HG03159 (cell line): ENCODE measurements around the gene OTX2.

ENCODE experiments used
- ATAC-seq: cut with Tn5 transposase; IDR thresholded peaks from one replicate; pipeline ENCODE4 v1.9.1; 2021; ENCODE audit warnings: mild to moderate bottlenecking, moderate library complexity; ENCODE audit not compliant: unreplicated experiment

The OTX2 gene

DNA sequence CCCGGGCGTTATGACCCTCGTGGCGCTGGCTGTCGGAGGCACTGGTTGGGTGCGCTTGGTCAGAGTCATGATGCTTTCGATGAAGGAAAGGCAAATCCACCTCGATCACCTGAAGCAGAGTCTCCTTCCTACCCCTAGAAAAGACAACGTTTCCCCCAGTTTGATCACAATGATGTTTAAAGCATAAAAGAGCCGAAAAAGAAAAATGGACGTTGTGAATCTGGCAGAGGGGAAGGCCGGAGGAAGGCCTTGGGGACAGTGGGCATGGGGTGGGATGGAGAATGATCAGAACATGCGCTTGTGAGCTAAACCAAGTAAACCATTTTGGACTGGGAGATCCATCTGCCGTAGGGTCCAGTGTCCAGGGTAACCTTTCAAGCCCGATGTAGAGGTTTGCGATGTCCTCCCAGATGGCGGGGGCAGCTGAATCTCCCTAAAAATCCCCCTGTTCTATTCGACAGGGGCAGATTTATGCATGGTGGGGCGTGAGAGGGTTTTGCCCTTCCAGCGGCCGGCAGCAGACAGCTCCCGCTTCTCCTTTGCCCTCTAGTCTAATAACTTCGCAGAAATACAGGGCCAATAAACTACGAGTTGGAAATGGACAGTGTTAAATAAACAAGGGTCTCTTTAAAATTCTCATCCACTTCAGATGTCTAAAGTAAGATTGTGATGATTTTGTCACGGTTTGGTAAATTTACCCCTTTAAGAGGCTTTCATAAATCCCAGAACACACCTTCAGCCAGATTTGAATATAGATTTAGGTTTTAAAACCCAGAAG is 2.3 kb upstream of the OTX2 start:
- no peak for ATAC-seq

DNA sequence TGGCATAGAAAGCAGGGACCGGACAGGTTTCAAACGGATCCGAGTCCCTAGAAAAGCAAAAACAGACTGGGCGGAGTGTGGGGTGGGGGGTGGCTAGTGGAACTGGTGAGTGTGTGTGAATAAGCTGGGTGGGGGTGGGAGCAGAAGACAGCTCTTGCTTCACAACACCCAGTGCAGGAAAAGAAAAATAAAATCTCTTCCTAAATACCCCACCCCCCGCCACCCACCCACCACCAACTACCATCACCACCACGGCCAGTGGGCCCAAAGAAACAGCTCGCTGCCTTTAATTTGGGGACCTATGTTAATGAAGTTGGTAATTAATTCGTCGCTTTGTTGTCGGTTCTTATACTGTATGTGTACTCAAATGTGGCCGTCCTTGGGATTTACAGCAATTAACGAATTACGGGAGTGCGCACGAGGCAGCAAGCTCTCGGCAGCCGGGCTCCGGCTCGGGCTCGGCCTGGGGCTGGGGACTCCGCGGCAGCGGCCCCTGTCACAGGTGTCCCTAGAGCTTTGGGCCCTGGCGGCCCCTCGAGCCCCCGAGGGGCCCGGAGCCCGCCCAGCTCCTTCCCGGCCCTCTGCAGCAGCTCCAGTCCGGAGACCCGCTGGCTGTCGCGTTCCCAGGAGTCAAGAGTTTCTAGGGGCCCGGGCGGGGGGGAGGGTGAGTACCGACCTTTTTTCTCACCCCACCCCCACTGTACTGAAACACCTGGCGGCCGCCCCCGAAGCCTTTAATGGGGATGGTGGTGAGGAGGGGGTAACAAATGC is 1.5 kb upstream of the OTX2 start:
- ATAC-seq: no peak

DNA sequence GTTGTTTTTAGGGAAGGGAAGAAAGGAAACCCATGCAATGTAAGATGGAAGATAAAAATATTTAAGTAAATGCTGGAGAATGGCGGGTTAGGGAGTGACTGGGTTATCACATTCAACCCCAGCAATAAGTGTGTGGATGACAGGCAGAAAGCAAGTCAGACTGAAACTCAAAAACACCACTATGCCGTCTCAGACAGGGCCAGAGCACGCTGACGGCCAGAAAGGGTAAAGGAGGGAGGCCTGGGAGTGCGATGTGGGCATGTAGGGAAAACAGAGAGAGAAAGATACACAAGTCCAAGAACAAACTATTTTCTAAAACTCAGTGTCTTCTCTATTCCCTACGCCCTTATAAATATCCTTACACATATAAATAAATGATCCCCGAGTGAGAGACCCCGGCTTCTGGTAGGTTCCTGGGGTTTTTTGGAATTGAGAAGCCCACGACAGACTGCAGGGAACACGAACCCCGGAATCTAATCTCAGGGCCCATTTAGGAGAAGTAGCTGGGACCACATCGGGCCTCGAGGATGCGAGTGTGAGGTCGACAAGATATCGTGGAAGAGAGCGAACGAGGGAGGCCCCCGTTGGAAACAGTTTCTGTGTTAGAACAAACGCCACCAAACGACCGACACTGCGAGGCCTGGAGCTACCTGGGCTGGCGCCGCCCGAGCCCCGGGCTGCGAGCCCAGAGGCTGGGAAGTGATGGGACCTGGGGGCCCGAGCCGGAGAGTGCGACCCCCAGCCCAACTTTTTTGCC is 735 bp upstream of the OTX2 start:
- ATAC-seq: no peak

DNA sequence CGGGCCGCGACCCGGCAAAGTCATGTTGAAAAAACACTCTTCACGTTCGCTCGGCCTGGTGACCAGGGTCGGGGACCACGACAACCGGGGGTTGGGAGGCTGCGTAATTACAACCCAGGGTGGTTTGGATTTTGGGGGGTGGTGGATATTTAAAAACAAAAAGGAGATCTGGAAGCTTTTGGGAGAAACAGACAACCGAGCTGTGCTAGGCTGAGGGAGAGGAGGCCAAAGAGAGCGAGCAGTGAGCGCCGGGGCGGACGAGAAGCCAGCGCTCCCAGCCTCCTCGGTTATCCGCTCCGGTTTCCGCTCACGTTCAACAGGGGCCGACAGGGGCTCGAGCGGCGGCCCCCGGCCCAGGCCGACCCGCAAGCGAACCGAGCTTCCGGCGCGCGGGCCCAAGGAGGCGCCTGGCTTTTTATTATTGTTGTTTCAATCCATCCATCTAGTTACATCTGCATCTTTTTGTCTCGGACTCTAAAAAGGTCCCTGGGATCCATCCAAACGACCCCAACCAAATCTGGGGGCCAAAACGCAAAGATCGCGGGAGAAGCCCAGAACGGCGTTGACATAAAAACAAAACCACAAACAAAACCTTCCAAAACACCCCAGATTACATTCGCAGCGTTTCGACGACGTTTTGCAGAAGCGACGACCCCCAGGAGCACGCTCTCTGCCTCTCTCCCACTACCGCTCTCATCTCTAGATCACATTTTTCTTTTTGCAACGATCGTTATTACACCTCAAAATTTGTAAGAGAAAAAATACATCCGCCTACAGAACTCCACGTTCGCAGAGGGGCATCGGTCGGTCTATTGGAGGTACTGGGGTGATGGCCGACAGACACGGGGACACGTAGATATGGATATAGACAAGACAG is 771 bp downstream of the OTX2 start:
- ATAC-seq: no peak

DNA sequence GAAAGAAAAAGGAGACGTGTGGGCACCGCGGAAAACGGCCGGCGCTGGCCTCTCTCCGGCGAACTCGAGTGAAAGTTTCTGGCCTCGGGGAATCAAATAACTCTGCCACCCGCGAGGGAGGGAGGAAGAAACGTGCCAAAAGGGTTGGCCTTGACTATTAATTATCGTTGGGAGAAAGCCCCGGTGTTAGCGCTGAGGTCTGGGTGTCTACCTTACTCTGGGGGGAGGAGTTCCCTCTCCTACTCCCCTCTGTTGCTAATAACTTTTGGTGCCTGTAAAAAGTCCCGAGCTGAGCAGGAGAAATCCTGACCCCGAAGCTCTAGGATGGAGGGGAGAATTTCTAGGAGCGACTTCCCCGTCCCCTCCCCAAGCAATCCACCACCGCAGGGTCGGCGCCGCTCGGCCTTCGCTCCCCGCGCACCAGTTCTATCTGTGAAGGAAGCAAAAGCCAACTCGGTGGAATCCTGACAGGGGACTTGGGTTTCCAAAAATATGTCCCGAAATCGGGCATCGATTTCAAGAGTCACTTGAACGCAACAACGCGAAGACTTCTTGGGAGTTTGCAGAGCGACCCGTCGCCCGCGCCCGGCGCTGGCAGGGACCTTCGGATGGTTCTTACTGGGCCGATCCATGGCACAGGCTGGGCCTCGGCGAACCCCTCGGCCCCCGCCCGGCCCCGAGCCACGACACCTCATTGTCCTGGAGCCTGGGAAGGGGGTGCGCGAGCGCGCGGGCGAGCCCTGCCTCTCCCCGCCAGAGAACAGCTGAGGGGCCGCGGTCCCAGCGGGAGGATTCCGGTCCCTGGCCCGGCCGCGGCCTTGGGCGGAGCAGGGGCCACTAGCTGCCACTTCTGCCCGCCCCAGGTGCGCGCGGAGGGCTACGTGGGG is 1.7 kb downstream of the OTX2 start:
- ATAC-seq: no peak

DNA sequence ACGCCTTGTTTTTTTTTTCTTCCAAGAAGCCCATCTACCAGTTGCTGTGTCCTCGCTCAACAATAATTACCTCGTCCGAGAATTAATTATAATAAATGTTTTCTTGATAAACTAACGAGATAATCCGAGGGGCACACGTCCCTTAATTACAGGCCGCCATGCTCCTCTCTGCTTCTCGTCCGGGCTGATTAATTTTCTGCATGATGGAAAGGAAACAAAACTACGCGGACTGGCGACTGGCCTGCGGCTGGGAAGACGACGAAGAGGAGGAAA is 2.2 kb downstream of the OTX2 start:
- no peak for ATAC-seq

DNA sequence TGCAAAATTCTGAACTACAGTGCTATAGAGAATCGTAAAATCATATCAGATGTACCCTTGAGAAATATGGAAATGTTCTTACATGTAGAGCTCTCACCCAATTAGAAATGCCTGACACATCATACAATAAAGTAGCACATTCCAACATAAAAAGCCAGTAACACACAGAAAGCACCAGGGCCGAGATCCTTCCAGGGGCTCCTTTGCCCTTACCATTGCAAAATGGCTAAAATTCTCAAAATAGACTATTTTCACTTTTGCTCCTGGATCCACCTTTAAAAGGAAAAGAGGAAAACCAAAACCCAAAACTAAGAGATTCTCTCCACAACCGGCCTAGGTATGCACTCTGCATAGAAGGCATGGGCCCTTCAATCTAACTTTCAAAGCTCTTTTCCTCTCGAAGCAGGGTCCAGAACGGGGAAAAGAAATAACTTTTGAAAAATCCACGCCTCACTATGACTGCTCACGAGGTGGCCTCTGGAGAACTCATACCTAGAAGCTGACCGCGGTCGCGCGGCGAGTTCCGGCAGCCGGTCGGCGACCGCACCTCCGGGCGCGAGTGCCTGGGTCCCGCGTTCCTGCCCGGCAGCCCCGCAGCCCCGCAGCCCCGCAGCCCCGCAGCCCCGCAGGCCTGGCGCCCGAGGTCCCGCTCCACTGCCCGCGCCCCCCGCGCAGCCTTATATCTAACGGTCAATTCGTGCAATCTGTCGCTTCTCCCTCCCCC is 2.7 kb downstream of the OTX2 start:
- no peak for ATAC-seq

DNA sequence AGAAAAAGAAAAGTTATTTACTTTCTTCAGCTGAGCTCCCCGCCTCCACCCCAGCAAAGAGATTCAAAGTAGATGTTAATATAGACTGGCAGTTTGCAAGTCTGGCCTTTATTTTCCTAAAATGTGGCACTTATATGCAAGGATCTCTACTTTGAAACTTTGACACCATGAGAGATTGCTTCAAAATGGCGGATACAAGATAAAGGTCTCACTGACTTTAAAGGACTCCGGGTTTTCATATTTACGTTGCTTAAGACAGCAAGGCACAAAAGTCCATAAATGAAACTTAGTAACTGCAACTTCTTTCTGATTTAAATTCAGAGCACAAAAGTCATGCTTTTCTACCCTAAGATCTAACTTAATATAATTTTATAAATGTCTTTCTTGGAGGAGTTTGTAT is 3.5 kb downstream of the OTX2 start:
- ATAC-seq: no peak

DNA sequence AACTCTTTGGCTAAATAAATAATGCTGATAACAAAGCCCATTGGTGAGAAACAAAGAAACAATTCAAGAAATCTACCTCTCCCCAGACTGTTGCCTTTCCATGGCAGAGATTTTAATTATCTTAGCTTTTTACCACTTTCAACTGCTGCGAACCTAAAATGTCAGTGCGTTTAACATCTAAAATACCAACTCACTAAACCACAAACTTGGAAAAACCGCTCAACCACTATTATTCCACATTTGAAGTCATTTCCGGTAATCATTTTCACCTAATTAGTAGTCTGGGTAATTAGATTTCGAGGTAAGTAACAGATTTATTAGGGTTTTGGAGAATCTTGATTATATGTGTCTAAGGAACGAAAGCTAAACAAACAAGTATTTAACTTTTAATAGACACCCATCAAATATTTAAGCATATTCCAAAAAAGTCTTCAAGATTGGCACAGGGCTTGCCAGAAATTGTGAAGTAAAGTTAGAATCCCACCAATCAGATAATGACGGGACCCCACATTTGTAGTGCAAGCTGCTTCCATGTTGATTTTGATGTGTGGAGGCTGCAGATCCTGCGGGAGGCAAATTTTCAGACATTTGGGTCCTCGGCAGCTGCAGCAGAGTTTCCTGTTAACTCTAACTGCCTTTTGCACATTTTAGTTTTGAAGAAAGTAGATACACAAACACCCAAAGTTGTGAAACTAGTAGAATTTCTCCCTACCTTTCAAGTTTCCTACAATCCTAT is 4.1 kb downstream of the OTX2 start:
- ATAC-seq: no peak

DNA sequence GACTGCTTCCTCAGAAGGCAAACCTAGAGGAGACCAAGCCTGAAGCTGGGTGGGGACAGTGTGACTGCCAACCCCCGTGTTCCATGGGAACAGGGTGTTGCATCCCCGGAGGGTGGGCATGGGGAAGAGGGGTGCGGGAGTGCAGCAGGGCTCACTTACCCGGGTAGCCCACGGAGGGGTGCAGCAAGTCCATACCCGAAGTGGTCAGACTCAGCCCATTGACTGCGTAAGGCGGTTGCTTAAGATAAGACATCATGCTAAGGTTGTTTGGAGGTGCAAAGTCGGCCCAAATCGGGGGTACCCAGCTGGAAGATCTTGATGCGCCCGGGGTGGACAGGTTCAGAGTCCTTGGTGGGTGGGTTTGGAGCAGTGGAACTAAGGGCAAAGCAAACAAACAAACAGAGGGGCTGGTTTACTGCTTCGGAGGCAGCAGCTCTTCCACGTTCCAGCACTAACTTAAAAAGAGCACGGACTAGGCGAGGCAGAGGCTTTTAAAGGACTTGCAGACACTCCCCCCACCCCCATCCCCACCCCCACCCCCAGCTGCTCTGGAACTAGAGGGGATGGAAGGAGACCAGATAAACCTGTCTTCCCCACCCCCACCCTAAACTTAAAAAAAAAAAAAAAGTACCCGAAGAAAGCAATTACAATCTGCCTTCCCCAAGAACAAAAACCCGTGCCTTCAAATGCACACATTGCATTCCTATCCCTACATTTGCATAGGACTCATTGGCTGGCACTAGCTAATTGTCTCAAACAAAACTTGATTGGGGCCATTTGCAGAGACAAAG is 4.9 kb downstream of the OTX2 start:
- no peak for ATAC-seq

DNA sequence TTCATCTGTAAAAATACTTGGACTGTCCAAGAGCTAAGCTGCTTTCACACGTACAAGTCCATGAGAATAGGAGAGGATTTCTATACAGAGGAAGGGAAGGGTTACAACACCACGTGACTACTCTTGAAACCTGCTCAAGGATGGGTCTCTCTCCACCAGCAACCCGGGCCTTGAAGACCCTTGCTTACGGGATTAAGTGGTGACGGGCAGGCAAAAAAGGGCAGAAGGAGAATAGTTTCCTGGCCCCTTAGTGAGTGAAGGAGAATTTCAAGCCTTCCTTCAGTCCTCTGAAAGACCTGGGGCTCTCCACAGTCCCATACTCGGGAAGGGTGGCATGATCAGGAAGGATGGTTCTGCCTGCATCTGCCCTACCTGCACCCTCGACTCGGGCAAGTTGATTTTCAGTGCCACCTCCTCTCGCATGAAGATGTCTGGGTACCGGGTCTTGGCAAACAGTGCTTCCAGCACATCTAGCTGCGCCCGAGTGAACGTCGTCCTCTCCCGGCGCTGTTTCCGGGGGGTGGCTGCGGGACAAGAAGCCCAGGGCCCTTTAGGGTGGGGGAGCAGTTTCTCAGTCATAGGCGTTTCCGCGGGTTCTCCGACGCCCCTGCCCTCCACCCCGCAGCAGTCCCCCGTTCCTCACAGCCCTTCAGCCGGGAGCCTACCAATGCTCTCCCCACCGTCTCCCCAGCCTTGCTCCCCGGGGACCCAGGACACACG is 6.3 kb downstream of the OTX2 start:
- ATAC-seq: no peak

DNA sequence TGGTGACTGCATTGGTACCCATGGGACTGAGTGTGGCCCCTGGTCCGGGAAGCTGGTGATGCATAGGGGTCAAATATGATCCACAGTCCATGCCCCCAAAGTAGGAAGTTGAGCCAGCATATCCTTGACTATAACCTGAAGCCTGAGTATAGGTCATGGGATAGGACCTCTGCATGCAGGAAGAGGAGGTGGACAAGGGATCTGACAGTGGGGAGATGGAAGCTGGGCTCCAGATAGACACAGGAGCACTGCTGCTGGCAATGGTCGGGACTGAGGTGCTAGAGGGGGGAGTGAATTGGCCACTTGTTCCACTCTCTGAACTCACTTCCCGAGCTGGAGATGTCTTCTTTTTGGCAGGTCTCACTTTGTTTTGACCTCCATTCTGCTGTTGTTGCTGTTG is 8.4 kb downstream of the OTX2 start:
- ATAC-seq: no peak

DNA sequence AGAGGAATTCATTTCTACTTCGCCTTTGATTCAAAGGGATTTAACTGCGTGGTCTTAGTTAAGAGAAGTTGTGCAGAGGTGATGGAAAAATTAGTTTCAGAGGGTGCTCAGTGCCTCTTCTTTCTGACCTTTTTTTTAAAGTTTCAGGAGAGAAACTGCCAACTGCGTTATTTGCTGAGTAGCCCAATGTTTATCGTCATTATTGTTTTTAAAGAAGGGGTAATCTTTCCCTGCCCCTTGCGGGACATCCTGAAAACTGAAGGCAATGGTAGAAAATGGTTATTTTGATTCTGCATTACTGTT is 11.0 kb downstream of the OTX2 start:
- no peak for ATAC-seq

DNA sequence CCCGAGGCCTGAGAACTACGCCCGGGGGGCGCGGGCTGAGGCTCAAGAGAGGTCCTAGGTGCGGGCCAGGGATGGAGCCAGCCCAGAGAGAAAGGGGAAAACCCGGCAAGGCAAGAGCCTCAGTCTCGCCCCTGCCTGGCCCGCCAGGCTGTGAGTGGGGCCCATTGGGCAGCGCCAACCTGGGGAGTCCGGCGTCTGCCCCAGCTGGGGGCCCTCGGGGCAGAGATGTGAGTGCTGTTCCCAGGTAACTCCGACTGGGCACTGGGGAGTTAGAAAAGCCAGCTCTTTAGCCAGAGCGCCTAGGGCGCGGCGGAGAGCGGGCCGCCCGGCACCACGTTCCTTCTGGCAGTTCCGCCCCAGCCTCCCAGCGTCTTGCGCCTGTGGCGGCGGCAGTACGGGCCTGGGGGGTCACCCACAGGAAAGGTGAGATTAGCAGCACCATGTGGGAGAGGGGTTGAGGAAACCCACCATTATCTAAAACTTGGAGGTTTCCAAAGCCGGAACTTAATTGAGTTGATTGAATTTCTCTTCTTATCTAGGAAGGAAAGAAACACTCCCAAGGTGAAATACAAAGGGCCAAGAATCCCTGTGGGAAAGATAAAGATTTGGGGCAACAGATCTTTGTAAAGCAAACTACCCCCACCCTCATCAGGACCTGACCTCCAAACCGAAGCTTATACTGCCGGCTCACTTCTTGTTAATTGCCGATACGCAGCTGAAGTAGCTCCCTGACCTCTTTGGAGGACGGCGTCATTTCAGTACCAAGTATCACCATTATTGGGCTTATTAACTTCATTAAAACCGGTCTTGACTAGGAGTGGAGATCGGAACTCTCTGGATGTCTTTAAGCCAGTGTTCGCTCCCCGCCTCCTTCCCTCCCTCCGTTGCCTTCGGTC is 11.6 kb downstream of the OTX2 start:
- ATAC-seq: no peak

DNA sequence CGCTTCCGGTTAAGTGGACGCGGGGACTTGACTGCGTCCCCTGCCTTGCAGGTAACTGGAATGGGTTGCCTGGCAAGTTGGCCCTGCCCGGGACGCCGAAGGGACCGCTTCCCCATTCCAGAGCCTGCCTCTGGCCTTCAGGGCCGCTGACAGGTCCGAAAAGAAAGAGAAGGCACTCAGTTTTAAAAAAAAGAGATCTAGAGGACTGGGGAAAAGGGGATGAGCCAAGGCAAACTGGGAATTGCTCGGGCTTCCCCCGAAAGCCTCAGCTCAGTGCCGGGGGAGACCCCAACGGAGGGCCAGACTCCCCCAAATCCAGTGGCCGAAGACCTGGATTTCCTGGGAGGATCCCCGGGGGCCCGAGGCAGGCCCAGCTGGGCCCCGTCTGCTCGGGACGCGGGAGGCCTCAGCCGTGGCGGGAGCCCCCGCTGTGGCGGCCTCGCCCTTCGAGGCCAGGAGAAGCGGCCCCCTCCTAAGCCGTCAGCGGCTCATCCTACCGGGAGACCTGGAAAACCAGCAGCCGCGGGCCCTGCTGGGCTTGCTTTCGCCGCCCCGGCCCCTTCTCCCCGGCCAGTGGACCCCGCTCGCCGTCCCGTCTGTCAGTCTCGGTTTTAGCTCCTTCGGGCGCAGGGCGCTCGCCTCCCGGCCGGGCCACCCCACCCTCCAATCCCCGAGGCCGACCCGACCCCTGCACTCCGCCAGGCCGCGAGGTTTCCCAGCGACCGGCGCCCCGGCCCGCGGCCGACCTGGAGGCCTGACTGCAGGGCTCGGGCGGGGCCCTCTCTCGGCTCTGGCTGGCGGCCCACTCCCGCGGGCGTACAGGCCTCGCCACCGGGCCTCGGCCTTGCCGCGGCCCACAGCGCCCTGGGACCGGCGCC is 12.5 kb downstream of the OTX2 start:
- ATAC-seq: no peak
